MV-4-11 (cell line): ENCODE results near the gene ASB1.

Source experiments
- DNase-seq: peaks from one replicate; lab custom pipeline; 2025; lab: John Stamatoyannopoulos, UW

The ASB1 gene

DNA sequence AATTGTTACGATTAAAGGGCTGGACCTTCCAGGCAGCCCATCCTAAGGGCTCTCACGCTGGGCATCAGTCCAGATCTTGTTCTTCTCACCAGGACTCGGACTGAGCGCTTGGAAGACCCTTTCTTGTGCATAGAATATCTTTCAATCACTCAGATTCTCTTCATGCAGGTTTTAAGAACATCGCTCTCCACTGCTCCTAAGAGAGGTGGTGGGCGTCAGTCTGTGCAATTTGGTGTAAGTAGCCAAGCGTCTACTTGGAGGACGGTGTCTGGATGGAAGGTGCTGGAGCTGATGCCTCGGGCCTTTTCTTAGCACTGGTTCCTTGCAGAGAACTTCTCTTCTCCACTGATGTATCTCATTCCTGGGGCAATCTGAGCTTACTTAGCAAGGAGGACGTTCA, 68.7 kb downstream of the ASB1 start:
- DNase-seq, result no peak

DNA sequence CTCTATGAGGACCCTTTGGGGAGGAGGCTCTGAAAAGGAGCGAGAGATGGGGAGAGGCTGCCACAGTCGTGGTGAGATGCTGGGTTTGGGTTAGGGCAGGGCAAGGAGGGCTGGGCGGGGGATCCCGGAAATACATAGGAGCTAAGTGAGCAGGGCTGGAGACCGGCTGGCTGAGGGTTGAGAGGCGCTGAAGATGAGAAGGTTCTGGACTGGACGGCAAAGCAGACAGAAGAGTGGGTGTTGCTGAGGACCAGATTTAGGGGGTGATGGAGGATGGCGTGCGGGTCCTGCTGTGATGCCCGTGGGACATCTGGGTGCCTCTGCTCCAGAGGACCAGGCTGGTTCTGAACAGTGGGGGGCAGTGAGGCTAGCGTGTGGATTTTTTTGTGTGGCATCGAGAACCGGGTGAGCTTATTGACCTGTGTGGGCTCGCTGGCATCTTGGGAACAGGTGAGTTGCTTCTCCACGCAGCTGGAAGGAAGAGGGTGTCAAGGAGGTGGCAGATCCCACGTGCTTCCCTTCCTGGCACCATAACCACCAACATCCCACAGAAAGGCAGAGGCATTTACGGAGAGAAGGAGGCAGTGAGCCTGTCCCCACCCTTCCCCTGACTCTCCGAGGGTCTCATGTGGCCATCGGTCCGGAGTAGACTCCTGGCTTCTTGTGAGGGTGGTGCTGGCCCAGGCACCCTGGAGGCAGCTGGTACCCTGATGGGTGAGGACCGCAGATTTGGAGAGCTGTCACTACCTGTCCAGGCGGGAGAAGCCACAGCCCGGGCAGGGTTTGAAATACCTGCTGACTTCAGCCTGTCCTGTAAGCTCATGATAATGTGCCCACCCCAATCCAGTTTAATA, 70.3 kb downstream of the ASB1 start:
- DNase-seq, result no peak

DNA sequence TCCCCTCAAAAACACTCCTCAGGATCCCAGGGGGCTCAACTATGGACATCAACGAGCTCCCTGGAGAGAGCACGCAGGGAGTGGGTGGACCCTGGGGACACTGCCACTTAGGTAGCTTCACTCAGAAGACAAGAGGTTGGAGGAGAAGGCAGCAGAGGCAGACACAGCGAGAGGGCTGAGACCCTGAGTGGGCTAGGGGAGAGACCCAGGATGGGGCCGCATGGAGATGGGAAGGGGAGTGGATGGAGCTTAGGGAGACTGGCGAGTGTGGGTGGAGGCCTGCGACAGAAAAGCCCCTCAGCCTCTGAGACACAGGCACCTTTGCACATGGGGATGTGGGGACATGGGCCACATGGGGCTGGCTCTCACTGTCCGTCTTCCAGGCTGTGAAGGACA, 70.9 kb downstream of the ASB1 start:
- DNase-seq, result no peak

DNA sequence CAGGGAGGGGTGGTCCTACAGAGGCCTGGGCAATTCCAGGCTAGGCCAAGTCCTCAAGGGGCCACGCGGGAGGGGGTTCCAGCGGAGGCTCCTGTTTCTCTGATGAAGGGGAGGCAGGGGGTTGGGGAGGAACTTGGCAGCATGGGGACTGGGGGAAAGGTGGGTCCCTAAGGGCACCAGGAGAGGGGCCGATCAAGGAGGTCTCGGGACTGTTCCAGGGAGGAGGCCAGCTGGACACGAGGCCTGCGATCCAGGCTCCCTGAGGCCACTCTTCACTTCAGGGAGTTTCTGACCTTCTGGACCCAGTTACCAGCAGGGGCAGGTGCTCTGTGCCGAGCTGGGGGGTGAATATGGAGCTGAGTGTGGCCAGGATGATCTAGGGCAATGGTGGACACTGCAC, 71.5 kb downstream of the ASB1 start:
- DNase-seq, result no peak

DNA sequence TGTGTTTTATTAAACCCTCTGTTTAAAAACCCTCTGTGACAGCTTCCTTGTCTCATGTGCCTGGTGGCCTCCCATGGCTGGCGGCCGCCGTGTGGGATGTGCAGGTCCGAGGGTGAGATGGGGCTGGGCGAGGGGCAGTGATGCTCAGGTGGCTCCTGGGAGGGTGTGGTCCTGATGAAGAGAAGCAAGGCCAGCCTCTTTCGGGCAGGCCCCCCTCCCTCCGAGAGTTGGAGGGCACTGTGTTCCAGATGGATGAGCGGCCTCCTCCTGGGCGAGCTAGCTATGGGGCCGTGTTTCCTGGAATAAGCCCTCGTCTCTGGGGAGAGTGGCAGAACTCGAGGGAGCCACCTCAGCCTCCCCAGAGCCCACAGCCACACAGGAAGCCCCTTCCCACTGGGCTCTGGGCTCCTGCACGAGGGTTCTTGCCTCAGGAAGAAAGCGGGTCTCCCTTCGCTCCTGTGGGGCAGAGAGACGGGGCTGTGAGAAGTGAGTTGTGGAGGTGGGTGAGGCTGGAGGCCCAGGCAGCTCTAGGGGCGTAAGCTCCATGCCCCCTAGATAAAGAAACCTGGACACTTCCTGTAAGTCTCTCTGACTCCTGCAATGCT, 72.1 kb downstream of the ASB1 start:
- DNase-seq, result no peak

DNA sequence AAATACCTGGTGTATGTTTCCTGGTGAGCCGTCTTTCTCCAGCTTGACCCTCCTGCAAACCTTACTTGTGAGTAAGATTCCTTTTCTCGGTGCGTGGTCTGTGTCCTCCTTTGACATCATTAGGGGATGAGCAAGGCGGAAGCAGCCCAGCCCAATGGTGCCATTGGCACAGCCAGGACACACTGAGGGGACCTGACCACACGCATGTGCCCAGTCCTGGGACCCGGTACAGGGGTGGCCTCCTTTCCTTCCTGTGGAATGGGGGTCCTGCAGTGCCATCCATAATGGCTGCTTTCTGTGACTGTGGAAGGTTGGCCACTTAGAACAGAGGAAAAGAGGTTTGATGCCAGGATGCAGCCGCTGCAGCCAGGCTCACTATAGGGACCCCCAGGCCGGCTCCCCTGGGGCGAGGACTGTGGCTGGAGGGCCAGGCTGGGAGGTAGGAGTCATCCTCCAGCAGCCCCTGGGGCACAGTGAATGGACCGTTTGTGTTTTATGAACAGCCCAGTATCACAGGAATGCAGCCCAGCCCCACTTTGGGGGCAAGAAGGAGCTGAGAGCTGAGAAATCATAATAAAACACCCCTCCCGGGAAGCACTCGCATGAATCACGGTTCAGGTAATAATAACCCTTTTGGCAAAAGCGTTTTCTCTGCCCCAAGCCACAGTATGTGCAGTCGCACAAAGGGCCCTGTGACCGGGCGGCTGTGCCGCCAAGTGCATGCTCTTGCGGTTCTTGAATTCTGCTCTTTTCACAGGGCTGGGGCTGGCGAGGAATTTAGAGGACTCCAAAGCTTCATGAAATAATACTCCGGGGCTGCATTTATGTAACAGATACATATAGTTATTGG, 73.2 kb downstream of the ASB1 start:
- no peak for DNase-seq

DNA sequence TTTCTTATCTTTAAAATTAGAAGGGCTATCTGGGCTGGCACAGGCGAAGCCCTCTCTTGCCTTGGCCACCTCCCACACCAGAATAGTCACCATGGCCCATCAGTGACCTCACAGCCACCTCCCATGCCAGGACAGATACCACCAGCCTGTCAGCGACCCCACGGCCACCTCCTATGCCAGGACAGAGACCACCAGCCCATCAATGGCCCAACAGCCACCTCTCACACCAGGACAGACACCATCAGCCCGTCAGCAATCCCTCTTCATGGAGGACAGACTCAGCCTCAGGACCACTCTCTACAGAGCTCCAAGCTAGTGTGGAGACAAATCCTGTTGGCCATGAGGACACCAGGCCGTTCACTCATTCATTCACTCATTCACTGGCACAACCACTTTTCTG, 74.6 kb downstream of the ASB1 start:
- no peak for DNase-seq
